DND-41 (cell line): ENCODE data around the gene EXD3.

ENCODE experiments used
- ATAC-seq: fragments of 200-7000 bp; cut with Tn5 transposase; 3 replicates; pipeline ENCODE4 v1.9.1; 2021; ENCODE audit warnings: low read depth; ENCODE audit not compliant: insufficient read depth
- DNase-seq: peaks from one replicate; pipeline ENCODE4 v3.0.0-alpha.2; 2020
- H2AFZ ChIP-seq: 2 replicates; pipeline ENCODE4 v1.6.0; 2012; ENCODE audit warnings: low read depth, low read length
- H3K27ac ChIP-seq: 2 replicates; pipeline ENCODE4 v1.5.1; 2012; ENCODE audit warnings: low read length, inconsistent platforms
- H3K27me3 ChIP-seq: fragments of 200-600 bp; sonication (generic); 2 replicates; pipeline ENCODE4 v1.6.0; 2012; ENCODE audit warnings: low read length, mild to moderate bottlenecking, inconsistent platforms; ENCODE audit not compliant: insufficient read depth, poor library complexity
- H3K36me3 ChIP-seq: 2 replicates; pipeline ENCODE4 v1.5.1; 2012; ENCODE audit warnings: low read length, inconsistent platforms; ENCODE audit not compliant: insufficient read depth
- H3K4me1 ChIP-seq: 2 replicates; pipeline ENCODE4 v1.5.1; 2012; ENCODE audit warnings: mild to moderate bottlenecking, low read length; ENCODE audit not compliant: insufficient read depth
- H3K4me2 ChIP-seq: 2 replicates; pipeline ENCODE4 v1.6.0; 2012; ENCODE audit warnings: mild to moderate bottlenecking, moderate library complexity, low read length, inconsistent platforms; ENCODE audit not compliant: insufficient read depth
- H3K4me3 ChIP-seq, 2 experiments: fragments of 200-600 bp in 1 of 2; shearing (Covaris generic) in 1 of 2; 2 replicates each; pipeline ENCODE4 v1.5.1; 2012 to 2016; ENCODE audit warnings: inconsistent platforms in 2 of 2, low read length in 2 of 2, mild to moderate bottlenecking in 2 of 2, low read depth in 1 of 2, moderate library complexity in 1 of 2
- H3K79me2 ChIP-seq: 2 replicates; pipeline ENCODE4 v1.6.0; 2012; ENCODE audit warnings: low read length, inconsistent platforms; ENCODE audit not compliant: insufficient read depth
- H3K9ac ChIP-seq: 2 replicates; pipeline ENCODE4 v1.6.0; 2012; ENCODE audit warnings: low read depth, mild to moderate bottlenecking, inconsistent platforms, low read length, moderate library complexity
- H3K9me3 ChIP-seq: 2 replicates; pipeline ENCODE4 v1.5.1; 2012; ENCODE audit warnings: low read length, moderate library complexity, mild to moderate bottlenecking, inconsistent platforms; ENCODE audit not compliant: insufficient read depth, severe bottlenecking
- H4K20me1 ChIP-seq: 2 replicates; pipeline ENCODE4 v1.6.0; 2012; ENCODE audit warnings: low read length; ENCODE audit not compliant: insufficient read depth
- CTCF ChIP-seq: IDR thresholded peaks from 2 replicates; pipeline ENCODE4 v1.5.1; 2012; ENCODE audit warnings: borderline replicate concordance, low read length, moderate library complexity, mild to moderate bottlenecking; ENCODE audit not compliant: poor library complexity, severe bottlenecking; ENCODE audit errors: extremely low read depth
- EZH2 ChIP-seq: IDR thresholded peaks from 3 replicates; pipeline ENCODE4 v1.6.1; 2012; ENCODE audit warnings: borderline replicate concordance, low read depth, mild to moderate bottlenecking, moderate library complexity, low read length, inconsistent platforms; ENCODE audit not compliant: severe bottlenecking

The EXD3 gene

DNA sequence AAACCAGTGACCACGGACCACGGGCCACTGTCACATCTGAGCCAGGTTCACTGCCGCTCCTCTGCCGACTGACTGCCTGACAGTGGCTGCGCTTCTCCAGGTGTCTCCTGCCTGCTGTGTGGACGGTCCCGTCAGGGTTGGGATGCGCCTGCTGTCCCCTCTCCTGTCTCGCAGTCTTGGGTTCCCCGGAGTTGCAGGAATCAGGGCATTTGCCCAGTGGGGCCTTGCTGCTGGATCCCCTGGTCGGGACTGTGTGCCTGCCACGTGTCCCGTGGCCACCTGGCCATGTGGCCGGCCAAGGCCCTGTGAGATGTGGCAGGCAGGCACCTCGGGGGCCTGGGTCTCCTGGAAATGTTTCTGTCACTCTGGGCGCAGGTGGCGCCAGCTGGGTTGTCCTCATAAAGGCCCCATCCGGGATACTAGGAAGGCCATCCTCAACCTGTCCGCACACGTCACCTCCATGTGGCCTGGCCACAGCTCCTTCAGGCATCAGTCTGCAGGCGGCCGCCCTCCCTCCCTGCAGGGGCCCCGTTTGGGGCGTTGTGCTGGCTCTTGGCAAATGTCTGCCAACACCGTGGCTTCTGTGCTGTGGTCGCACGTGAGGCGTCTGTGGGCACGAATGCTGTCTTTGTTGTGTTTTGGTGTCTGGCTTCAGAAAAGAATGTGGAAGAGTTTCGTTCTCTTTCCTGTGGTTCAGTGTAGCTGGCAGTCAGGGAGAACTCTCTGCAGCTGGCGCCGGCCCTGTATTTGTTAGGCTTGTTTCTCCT, 151.8 kb downstream of the EXD3 start:
- peaks cover 46% of the 10 kb centered on the region for H4K20me1 ChIP-seq
- H3K27me3 ChIP-seq: no peaks in the 10 kb centered on the region
- no peak overlapping the region for H2AFZ ChIP-seq
- peaks cover 52% of the 10 kb centered on the region for H3K36me3 ChIP-seq
- peak; percentile 71 for DNase-seq
- H3K9me3 ChIP-seq: no peaks in the 10 kb centered on the region
- 0 out of 2 replicates have a peak, but pooled peaks cover 2% of the 10 kb centered on the region for H3K79me2 ChIP-seq
- no peak overlapping the region for H3K4me2 ChIP-seq
- H3K9ac ChIP-seq: no peak overlapping the region
- ATAC-seq: peak; percentile 81
- H3K27ac ChIP-seq: no peak overlapping the region
- no peak overlapping the region for H3K4me3 ChIP-seq
- H3K4me1 ChIP-seq: no peaks in the 10 kb centered on the region
- no peak for TF ChIP-seq EZH2
- TF ChIP-seq CTCF: no peak

DNA sequence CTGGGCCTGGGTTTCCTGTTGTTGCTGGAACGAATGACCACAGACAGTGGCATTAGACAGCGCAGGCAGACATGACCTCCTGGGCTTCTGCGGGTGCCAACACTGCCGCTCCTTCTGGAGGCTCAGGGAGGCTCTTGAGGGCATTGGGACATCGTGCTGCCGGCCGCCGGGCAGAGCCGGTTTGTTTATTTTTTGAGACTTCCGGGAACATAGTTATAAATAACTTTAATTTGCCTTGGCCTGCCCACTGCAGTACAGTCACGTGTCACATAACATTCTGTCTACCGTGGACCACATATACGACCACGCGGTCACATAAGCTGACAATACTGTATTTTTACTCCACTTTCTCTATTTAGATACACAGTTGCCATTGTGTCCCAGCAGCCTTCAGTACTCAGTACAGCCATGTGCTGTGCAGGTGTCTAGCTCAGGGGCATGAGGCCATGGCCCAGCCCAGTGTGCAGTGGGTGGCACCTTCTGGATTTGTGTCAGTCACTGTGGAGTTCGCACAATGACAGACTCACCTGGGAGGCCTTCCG, 153.7 kb downstream of the EXD3 start:
- H3K79me2 ChIP-seq: 0 out of 2 replicates have a peak, but pooled peaks cover 4% of the 10 kb centered on the region
- no peak overlapping the region for H3K4me3 ChIP-seq
- H3K9ac ChIP-seq: no peak overlapping the region
- H3K27ac ChIP-seq: no peak overlapping the region
- H3K4me1 ChIP-seq: no peaks in the 10 kb centered on the region
- no peak overlapping the region for H2AFZ ChIP-seq
- ATAC-seq: no peak
- H3K4me2 ChIP-seq: no peak overlapping the region
- H3K36me3 ChIP-seq: peaks cover 66% of the 10 kb centered on the region
- TF ChIP-seq EZH2 (no peak), CTCF (no peak)
- DNase-seq: no peak
- H3K9me3 ChIP-seq: no peaks in the 10 kb centered on the region
- peaks cover 41% of the 10 kb centered on the region for H4K20me1 ChIP-seq
- no peaks in the 10 kb centered on the region for H3K27me3 ChIP-seq

- Histone ChIP-seq H3K9ac (no peak overlapping the region), H4K20me1 (peaks cover 40% of the 10 kb centered on the region), H3K4me3 (no peak overlapping the region), H3K4me1 (no peaks in the 10 kb centered on the region), H3K79me2 (0 out of 2 replicates have a peak, but pooled peaks cover 4% of the 10 kb centered on the region), H3K36me3 (peaks cover 73% of the 10 kb centered on the region), H3K27me3 (no peaks in the 10 kb centered on the region), H3K27ac (no peak overlapping the region; the same call in 1 of the 2 replicates), H3K4me2 (no peak overlapping the region), H3K9me3 (no peaks in the 10 kb centered on the region), H2AFZ (no peak overlapping the region)
- no peak for DNase-seq
- TF ChIP-seq CTCF (no peak), EZH2 (no peak)
- ATAC-seq: no peak
Measured at GRCh38 chr9:137268538-137269201, 154.3 kb downstream of the EXD3 start.
